ENCODE results near the gene F5.

Gene F5

DNA sequence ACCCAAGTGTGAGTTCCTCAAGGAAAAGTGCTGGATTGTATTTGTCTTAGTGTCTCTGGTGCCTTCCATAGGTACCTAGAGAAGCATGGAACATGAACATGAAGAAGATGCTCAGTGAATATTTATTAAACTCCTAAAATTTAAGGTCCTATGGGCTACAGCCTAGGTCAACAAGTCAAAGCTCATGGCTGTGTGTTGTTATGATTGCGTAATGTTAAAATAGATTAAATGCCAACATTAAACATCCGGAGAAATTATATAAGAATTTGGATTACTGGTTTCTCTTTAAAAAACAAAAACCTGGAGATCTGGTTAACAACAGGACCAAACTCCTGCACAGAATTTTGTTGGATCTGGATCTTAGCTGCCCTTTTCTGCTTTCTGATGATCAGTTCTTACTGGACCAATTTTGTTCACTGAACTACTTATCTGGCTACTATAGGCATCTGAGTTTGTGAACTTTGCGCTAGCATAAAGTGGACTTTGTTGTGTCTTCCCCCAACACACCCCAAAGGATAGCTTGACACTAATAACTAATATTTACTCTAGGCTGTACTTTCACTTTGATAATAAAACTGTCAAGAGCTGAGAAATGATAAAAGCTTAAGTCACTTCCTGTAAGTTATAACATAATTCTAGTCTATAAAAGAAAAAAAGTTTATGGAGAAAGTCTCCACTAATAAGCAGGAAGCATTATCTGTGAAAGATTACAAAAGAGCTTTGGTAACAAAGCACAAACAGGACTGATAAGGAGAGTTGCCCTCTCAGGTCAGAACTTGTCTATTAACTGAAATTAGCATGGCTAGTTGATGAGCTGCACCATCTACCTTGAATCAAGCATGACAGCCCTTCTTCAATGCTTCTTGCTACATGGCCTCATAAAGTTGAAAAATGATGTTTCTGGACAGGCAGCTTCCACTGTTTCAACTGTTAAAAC lies 20.7 kb downstream of the F5 start:
- DNase-seq (ENCODE audit: low read depth) = no peak
- TF ChIP-seq, protein P1, sequence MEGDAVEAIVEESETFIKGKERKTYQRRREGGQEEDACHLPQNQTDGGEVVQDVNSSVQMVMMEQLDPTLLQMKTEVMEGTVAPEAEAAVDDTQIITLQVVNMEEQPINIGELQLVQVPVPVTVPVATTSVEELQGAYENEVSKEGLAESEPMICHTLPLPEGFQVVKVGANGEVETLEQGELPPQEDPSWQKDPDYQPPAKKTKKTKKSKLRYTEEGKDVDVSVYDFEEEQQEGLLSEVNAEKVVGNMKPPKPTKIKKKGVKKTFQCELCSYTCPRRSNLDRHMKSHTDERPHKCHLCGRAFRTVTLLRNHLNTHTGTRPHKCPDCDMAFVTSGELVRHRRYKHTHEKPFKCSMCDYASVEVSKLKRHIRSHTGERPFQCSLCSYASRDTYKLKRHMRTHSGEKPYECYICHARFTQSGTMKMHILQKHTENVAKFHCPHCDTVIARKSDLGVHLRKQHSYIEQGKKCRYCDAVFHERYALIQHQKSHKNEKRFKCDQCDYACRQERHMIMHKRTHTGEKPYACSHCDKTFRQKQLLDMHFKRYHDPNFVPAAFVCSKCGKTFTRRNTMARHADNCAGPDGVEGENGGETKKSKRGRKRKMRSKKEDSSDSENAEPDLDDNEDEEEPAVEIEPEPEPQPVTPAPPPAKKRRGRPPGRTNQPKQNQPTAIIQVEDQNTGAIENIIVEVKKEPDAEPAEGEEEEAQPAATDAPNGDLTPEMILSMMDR (conservative IDR thresholded peaks at IDR 0.05; ENCODE audit: low read length) = no peak
- no peak overlapping the region for H3K4me3 ChIP-seq (ENCODE audit: low read length)

DNA sequence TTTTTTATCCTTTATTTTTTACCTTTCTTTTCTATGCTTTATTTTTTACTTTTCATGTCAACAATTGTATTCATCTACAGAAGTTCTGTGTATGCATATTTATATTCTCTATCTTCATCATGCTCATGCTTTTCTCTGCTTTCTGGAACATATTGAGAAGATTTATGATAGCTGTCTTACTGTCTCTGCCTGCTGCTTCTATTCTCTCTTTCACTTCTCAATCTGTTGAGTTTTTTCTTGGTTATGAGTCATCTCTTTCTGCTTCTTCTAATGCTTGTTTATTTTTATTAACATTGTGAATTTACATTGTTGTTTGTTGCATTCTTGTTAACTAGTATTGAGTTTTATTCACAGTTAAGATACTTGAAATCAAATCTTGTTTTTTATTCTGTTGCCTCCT lies 22.6 kb downstream of the F5 start:
- no peak for DNase-seq (ENCODE audit: low read depth)
- TF ChIP-seq, protein P1 (conservative IDR thresholded peaks at IDR 0.05; ENCODE audit: low read length) = no peak
- H3K4me3 ChIP-seq (ENCODE audit: low read length) = no peak overlapping the region

GRCh38 chr1:169563019-169563615 lies 23.2 kb downstream of the F5 start:
- TF ChIP-seq, protein P1 (conservative IDR thresholded peaks at IDR 0.05; ENCODE audit: low read length) = no peak
- no peak for DNase-seq (ENCODE audit: low read depth)
- no peak overlapping the region for H3K4me3 ChIP-seq (ENCODE audit: low read length)

GRCh38 chr1:169561692-169562091 lies 24.6 kb downstream of the F5 start:
- DNase-seq (ENCODE audit: low read depth) = no peak
- TF ChIP-seq, protein P1 (conservative IDR thresholded peaks at IDR 0.05; ENCODE audit: low read length) = no peak
- no peak overlapping the region for H3K4me3 ChIP-seq (ENCODE audit: low read length)

GRCh38 chr1:169557131-169557530 lies 29.1 kb downstream of the F5 start:
- no peak for DNase-seq (ENCODE audit: low read depth)
- no peak overlapping the region for H3K4me3 ChIP-seq (ENCODE audit: low read length)
- TF ChIP-seq, protein P1 (conservative IDR thresholded peaks at IDR 0.05; ENCODE audit: low read length) = no peak

GRCh38 chr1:169550294-169550693 lies 36.0 kb downstream of the F5 start:
- peak; percentile 42 for DNase-seq (ENCODE audit: low read depth)
- H3K4me3 ChIP-seq (ENCODE audit: low read length) = no peak overlapping the region
- TF ChIP-seq, protein P1 (conservative IDR thresholded peaks at IDR 0.05; ENCODE audit: low read length) = peak; percentile 56

GRCh38 chr1:169548282-169548681 lies 38.0 kb downstream of the F5 start:
- TF ChIP-seq, protein P1 (conservative IDR thresholded peaks at IDR 0.05; ENCODE audit: low read length) = no peak
- DNase-seq (ENCODE audit: low read depth) = no peak
- no peak overlapping the region for H3K4me3 ChIP-seq (ENCODE audit: low read length)

All from AG10803 (cell line).